ENCODE measurements around the gene MAN1B1. TPM values are rescaled to one million over a fixed set of nuclear protein-coding genes. Genes with fewer than 3 reads are reported as not detected.

Gene MAN1B1
- polyA plus RNA-seq, 3 donors, result 56.7 to 71.5 (median 64.7) TPM

DNA sequence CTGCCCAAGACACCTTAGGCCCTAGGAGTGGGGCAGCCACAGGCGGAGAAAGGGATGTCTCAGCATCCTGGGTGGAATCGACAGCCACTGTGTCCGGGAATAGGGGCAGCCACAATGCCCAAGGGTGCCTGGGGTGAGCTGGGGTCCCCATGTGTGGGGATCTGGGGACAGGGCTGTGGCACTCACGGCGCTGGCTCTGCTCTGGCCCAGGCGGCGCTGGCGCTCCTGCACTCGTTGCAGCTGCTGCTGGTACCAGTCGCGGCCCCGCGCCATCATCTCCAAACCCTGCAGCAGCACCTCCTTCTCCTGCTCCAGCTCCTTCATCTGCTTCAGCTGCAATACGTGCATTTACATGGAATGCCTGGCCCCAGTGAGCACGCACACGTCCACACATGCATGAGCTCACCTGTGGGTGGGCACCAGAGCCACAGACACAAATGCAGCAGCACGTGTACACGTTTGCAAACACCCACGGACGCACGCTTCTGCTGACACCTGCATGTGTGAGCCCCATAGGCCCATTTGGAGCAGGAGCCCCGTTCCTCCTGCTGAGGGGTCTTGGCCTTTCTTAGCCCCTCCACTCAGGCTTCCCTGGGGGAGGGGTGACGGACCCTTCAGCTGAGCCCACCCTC lies 21.3 kb upstream of the MAN1B1 start:
- no peak for DNase-seq

GRCh38 chr9:137066096-137066861 lies 20.5 kb upstream of the MAN1B1 start:
- DNase-seq, result no peak

GRCh38 chr9:137067860-137068538 lies 18.8 kb upstream of the MAN1B1 start:
- DNase-seq, result no peak

- no peak for DNase-seq
Observed at GRCh38 chr9:137068539-137069507, 18.0 kb upstream of the MAN1B1 start.

DNA sequence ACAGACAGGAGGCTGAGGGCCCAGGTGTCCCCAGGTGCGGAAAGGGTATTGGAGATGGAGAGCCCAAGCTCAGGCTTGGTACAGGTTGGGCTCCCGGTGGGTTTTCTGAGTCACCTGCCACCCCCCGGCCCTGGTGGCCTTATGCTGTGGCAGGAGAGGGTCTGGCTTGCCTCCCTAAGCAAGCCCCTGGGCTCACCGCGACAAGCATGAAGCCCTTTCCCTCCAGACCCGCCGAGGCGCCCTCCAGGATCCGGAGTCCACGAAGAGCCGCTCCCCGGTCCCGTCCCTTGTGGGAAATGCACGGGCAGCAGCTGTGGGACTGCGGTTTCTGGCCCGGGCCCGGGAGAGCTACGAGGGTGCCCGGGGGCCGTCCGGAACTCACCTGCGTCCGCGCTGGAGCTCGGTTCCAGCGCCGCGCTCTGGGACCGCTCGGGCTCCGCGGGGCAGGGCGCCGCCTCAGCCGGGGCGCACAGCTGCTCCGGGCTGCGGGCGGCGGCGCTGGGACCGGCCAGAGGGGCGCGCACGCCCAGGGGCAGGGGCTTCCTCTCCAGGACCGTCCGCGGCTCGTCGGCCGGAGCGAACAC lies 17.2 kb upstream of the MAN1B1 start:
- DNase-seq, result no peak

- DNase-seq, result peak; percentile 87
Observed at GRCh38 chr9:137070201-137070905, 16.4 kb upstream of the MAN1B1 start, which contains the start of gene SAPCD2. Gene SAPCD2, minus strand, starts transcription at chr9:137070557. Its CDS starts 97 bp downstream, at chr9:137070460.

GRCh38 chr9:137070906-137071275 lies 15.9 kb upstream of the MAN1B1 start:
- no peak for DNase-seq

DNA sequence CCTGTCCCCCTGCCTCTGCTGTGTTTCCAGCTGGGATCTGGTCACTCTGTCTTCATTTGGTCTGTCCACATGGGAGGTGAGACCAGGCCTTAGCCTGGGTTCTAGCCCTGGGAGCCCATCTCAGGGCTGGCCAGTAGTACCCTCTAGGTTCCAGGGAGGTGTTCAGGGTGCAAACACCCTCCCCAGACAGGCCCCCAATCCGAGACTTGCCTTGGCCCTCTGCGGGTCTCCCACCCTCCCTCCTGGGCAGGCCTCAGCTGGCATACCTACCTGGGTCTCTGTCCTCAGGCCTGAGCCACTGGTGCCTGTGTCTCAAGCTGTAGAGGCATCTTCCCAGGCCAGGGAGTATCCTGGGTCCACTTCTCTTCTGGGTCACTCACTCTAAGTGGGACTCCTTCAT lies 15.5 kb upstream of the MAN1B1 start:
- DNase-seq, result no peak

DNA sequence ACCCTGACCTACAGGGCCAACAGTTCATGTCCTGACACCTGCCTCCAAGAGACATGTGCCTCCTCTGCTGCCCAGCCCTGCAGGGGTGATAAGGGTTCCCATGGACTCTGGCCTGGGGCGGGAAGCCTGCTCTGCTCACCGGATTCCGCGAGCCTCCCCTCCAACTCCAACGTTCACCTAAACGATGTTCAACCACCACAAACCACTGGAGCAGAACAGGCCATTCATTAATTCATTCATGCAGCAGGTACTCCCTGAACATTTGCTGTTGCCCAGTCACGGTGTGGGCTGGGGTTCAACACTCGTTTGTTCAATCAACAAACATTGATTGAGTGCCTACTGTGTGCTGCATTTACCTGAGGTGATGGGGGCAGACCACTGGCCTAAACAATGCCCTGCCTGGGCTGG lies 12.8 kb upstream of the MAN1B1 start:
- DNase-seq, result no peak

DNA sequence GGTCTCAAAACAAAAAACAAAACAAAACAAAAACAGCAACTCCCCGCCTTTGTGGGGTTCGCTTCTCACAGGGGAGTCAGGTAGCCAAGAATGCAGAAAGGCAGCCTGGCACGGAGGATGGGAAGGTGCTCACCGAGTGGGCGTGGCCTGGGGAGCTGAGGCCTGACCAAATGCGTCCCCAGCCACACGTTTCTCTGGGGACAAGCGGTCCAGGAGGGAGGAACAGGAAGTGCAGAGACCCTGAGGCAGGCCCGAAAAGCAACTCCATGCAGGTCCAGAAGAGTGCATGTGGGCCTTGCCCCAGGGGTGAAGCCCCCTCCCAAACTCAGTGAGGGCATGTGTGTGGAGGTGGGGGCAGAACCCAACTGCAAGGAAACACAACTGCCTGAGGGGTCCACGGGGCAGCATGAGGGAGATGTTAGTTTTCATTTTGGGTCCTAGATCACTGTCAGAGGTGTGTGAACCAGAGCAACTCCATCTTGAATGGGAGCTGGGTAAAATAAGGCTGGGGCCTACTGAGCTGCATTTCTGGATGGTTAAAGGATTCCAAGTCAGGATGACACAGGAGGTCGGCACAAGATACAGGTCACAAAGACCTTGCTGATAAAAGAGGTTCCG lies 12.0 kb upstream of the MAN1B1 start:
- no peak for DNase-seq

DNA sequence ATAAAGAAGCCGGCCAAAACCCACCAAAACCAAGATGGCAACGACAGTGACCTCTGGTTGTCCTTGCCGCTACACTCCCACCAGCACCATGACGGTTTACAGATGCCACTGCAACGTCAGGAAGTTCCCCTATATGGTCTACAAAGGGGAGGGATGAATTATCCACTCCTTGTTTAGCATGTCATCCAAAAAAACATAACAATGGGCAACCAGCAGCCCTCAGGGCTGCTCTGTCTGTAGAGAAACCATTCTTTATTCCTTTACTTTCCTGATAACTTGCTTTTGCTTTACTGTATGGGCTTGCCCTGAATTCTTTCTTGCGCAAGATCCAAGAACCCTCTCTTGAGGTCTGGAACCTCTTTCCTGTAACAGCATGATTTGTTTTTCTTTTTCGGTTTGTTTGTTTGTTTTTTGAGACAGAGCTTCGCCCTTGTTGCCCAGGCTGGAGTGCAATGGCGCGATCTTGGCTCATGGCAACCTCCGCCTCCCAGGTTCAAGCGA lies 11.5 kb upstream of the MAN1B1 start:
- no peak for DNase-seq

DNA sequence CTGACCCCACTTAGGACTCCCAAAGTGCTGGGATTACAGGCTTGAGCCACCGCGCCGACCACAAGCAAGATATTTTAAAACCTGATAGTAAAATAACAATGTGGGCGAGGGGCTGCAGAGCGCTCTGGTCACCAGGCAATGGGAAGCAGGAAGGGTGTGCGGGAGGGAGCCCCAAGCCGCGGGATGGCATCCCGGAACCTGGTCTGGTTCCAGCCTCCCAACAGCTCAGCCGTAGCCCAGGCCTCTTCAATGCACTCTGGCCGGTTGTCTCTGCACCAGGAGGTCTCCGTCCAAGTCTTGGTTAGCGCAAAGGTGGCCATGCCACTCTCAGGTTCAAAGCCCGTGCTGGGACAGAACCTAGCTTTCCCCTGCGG lies 10.2 kb upstream of the MAN1B1 start:
- no peak for DNase-seq

- DNase-seq, result no peak
Observed at GRCh38 chr9:137077010-137077747, 9.6 kb upstream of the MAN1B1 start, which contains the start of gene UAP1L1. Gene UAP1L1, plus strand, starts transcription at chr9:137077517. Its CDS starts 16 bp downstream, at chr9:137077533.

GRCh38 chr9:137077758-137078693 lies 8.8 kb upstream of the MAN1B1 start:
- DNase-seq, result no peak

GRCh38 chr9:137078701-137079400 lies 7.9 kb upstream of the MAN1B1 start:
- DNase-seq, result no peak

GRCh38 chr9:137079401-137079787 lies 7.4 kb upstream of the MAN1B1 start:
- DNase-seq, result no peak
